Colon (tissue), 2 donors: Measurements from ENCODE around the gene PSMD6.

ENCODE experiments used
- FAIRE-seq: peaks from 2 replicates; lab custom pipeline; 2012; peaks lifted over from hg19 to GRCh38; lab: Jason Lieb, UNC
- donor health status: control.
- donor health status: control.

PSMD6 gene

DNA sequence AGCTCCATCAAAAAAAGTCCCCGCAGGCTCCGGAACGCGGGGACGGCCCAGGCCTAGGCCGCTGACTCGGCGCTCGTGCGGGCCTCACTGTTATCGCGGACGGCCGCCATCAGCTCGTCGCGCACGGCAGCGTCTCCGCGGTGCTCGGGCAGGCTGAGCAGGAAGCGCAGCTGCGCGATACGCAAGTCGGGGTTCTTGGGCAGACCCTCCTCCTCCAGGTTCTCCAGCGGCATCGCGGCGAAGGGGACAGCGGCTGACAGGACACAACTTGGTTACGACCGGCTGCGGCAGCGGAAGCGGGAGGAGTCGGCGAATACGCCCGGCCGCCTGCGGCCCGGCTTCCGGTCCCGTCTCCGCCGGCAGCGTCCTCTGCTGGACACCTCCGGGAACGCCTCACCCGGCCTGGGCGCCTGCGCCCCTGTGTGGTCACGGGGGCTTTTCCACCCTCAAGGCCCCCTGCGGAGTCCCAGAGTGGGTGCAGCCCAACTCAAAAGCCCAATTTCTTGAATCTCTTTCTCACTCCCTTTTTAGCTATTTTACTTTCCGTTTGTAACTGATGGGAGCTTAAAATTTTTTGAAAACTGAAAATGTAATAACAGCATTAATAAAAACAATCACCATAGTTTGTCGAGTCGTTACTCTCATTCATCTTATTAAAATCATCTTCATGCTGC is at the start of gene PSMD6:
Gene PSMD6 (minus strand): TSS at position 308 of the 674 bp plus-strand sequence. CDS start 75 bp downstream, at position 233.
- no peak for FAIRE-seq

GRCh38 chr3:64072126-64072525 is 48.8 kb upstream of the PSMD6 start:
- no peak for FAIRE-seq

DNA sequence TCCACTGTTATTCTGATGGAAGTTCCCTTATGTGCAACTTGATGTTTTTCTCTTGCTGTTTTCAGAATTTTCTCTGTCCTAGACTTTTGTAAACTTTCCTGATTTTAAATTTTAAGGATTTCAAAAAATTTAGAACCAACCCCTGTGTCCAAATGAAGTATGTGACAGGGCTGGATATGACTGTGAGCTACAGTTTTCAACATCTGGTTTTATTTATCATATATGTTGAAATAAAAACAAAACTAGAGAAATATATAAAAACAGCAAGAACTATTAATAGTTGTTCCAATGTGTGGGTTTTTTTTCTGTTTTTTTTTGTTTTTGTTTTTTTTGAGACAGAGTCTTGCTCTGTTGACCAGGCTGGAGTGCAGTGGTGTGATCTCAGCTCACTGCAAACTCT is 47.4 kb upstream of the PSMD6 start:
- no peak for FAIRE-seq

GRCh38 chr3:64067506-64068346 is 44.4 kb upstream of the PSMD6 start:
- FAIRE-seq, result no peak

GRCh38 chr3:64064804-64065203 is 41.5 kb upstream of the PSMD6 start:
- FAIRE-seq, result no peak

DNA sequence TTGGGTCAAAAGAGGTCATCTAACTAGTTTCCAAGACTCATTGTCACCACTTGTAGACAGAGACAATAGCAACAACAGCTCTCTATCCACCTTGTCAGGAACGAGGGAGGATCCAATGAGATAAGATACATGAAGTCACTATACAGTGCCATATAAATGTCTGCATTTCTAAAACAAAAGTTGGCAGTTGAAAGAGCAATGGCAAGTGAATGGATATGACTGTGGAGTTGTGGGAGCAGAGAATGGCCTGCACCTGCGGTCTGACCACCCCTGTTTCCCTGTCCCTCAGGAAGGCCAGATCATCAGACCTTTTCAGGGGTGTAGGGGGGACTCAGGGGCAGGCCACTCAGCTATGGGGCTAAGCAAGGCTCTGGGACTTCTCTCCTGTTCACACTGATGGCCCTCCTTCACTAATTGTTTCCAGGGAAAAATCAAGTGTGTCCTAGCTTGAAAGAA is 40.7 kb upstream of the PSMD6 start:
- FAIRE-seq, result no peak

DNA sequence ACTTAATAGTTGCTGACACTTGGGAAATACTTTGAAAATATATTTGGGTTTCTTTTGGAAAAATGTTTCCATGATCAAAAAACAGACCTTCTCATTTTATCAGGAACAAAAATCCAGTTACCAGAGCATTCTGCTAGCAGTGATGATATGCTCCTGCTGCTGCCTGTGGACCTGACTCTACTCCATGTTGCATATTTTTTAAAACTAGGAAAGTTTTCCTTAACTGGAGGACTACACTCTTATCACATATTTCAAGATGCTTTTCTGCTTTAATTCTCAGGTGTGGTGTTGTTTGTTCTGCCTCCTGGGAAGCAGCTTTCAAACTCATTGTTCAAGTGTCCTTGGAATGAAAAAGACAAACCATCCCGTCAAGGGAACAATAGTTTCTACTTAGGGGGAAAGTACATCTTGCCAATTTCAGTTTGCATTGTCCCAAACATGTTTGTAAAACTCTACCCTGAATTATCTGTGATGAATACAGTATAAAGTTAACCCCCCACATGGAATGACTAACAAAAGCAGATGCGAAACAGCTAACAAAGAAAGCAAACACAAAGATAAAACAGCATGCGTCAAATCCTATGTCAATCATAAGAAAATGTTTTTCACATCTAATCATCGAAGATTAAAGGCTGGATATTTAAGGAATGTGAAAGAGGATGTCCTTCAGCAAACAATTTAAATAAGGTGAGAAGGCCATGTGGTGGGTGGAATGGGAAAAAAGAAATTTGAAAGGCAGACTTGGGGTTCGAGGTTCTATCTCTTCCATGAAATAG is 40.1 kb upstream of the PSMD6 start:
- FAIRE-seq, result no peak

DNA sequence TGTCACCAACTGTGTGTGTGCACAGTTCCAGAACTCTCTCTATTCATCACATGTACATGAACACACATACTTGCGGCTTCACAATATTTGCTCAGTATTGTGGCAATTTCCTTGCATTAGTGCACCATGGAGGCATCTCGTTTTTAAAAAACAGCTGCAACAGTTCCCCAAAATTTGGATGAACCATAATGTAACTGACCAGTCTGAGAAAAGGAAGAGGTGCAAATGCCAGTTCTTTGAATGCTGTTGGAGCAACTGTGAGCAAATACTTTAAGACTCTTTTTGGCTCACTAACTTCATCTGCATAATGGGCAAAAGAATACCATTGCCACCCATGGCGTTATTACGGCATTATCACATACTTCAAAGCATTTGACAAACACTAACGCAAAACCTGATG is 38.3 kb upstream of the PSMD6 start:
- FAIRE-seq, result no peak

GRCh38 chr3:64059484-64060175 is 36.3 kb upstream of the PSMD6 start:
- FAIRE-seq, result no peak

DNA sequence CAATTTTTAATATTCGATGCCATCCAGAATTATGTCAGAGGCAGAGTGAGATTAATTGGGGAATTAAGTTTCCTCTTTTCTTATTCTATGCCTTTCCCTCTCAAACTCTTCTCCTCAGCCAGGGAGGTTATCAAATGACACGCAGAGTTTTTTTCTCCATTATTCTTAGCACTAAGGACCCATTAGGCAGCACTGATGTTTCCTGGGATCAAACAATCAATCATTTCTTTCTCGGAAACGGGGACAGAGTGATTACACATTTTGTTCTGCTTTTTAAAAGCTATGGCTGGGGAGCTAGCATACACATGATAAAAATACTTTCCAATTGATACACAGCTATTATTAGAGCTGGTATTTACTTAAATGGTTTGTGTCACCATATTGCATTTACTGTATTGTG is 35.3 kb upstream of the PSMD6 start:
- no peak for FAIRE-seq

DNA sequence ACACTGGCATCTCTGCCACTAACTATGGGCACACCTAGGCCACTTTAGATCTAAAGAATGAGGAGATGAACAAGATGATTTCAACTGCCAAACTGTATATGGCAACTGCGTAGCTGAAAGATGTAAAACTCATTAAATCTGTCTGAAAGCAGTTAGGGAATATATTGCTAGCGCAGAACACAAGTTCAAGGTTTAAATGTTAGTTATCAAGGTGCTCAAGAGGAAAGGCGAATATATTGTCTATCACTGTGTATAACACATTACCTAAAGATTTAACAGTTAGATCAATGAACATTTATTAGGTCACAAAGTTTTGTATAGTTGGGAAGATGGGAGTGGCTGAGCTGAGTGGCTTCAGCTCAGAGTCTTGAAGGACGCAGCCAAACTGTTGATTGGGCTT is 33.9 kb upstream of the PSMD6 start:
- no peak for FAIRE-seq

DNA sequence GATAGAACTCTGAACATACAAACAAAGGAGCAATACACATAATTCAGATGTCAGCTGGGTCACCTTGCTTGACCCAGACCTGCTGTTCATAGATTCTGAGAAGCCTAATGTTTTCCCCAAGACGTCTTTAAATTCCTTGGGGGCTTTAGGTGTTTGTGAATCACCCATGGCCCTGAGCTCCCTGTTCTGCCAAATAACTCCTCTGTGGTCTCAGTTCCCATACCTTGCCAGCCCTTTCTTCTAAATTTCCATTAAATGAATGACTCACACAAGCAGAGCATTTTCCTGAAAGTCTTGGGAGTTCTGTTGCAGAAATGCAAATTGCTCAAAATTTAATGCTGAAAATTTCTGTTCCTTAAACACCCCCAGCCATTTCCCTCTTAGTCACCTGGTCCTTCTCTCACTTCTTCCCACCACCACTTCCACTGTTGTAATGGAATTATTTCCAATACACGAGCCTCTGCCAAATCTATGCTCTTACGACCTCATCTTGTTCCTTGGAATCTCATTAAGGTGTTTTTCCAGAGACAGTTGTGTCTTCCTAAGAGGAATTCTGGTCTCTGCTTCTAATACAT is 33.4 kb upstream of the PSMD6 start:
- FAIRE-seq, result no peak

GRCh38 chr3:64055076-64055475 is 31.8 kb upstream of the PSMD6 start:
- FAIRE-seq, result no peak

GRCh38 chr3:64054488-64054887 is 31.2 kb upstream of the PSMD6 start:
- no peak for FAIRE-seq

GRCh38 chr3:64053581-64053980 is 30.3 kb upstream of the PSMD6 start:
- no peak for FAIRE-seq

GRCh38 chr3:64053117-64053516 is 29.8 kb upstream of the PSMD6 start:
- no peak for FAIRE-seq

DNA sequence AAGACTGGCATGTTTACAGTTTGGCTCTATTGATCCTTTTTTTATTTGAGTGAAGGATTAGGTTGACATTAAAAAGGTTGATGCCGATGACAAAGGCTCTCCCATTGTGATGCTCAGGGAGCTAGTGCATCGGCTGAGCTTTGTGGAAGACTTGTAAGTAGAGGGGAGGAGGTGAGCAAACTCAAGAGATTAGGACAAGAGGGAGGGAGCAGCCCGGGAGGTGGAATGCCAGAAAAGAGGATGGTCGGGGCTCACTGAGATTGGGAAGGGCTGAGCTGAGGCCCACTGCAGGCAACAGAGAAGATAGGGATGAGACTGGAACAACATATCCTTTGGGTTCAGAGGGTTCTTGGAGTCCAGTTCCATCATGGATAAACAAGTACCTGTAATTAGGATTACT is 26.5 kb upstream of the PSMD6 start:
- no peak for FAIRE-seq

DNA sequence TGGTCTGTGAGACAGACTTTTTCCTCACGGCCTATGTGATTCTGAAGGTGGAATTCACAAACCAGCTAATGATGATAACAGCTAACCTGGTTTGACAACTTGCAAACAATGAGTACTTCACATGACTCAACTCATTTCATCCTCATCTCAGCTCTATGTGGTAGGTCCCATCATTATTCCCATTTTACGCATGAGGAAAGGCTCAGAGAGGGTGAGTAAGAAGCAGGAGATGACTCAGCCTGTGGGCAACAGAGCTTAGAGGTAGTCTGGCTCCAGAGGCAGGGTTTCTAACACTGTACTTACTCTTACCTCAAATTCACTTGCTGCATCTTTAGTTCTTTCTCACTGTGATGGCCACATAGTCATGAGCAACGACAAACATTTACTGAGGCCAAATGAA is 25.8 kb upstream of the PSMD6 start:
- no peak for FAIRE-seq

- no peak for FAIRE-seq
Measured at GRCh38 chr3:64048631-64049061, 25.4 kb upstream of the PSMD6 start.

- FAIRE-seq, result no peak
Measured at GRCh38 chr3:64047787-64048186, 24.5 kb upstream of the PSMD6 start.

DNA sequence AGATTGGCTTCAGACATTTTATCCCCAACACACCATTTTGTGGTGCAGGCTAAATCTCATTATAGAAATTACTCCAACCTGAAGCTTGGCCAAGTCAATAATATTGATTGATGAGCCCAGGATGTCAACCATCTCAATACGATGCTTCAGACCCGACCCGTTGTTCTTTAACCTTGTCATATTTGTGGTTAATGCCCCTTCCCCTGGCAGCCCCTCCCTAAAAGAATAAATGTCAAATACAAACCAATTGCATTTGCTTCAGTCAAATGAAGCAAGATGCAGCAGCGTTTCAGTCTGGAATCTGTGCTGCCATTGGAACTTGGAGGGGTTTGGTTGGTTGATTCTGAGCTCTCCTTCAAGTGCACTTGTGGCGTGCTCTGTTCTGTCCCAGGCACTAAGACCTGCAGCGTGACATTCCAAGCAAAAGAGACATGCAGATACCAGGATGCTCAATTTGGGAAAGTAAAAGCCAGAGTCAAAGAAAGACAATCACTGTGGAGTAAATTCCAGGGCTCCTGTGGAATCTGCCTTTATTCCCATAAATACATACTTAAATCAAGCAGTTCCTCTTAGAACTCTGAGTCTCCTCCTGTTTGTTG is 23.8 kb upstream of the PSMD6 start:
- no peak for FAIRE-seq
